SU-DHL-6 (cell line): ENCODE results near the gene PKN2.

Experiments used
- CTCF ChIP-seq: fragments of 200-600 bp; sonication (generic); IDR thresholded peaks from one replicate; pipeline ENCODE4 v1.5.1; 2017; ENCODE audit warnings: antibody characterized with exemption, mild to moderate bottlenecking, low read length, moderate library complexity; ENCODE audit not compliant: insufficient read depth, poor library complexity, severe bottlenecking
- EZH2phosphoT487 ChIP-seq: fragments of 200-600 bp; sonication (generic), shearing (Covaris generic); conservative IDR thresholded peaks from 2 replicates; pipeline ENCODE4 v1.6.1; 2018; ENCODE audit warnings: mild to moderate bottlenecking, antibody characterized with exemption, low read length, moderate library complexity, mixed read lengths

GRCh38 chr1:88646476-88647248 lies 37.4 kb upstream of the PKN2 start:
- TF ChIP-seq CTCF (no peak), EZH2phosphoT487 (no peak)
